H1 (cell line): Measurements from ENCODE around the gene NCBP1. TPM values are rescaled to one million over a fixed set of nuclear protein-coding genes. Genes with fewer than 3 reads are reported as not detected.
"Not testable (repeated sequence)": the region's sequence is repeated elsewhere in the genome, so short reads cannot be mapped to it uniquely, and the experiment has no call there.

Source experiments
- CTCF ChIA-PET: fragments of 300-600 bp; sonication (Branson Sonifier 250); formaldehyde crosslinking; loops from one replicate; lab custom pipeline; 2021; ENCODE audit not compliant: partially characterized antibody; lab: Charles Lee
- POLR2A ChIA-PET: fragments of 300-600 bp; sonication (Branson Sonifier 250); formaldehyde crosslinking; loops from one replicate; lab custom pipeline; 2021; ENCODE audit warnings: inconsistent platforms; ENCODE audit not compliant: partially characterized antibody; lab: Charles Lee
- DNase-seq, 2 experiments: peaks; one replicate each; pipeline versions ENCODE4 v3.0.0 to v3.0.0-alpha.2; 2010 to 2022; ENCODE audit warnings: low spot score in 2 of 2, low read depth in 1 of 2, mixed read lengths in 1 of 2
- FAIRE-seq: peaks from 2 replicates; lab custom pipeline; 2011; peaks lifted over from hg19 to GRCh38; lab: Jason Lieb, UNC
- H2AFZ ChIP-seq: 2 replicates; pipeline ENCODE4 v1.8.1; 2012; ENCODE audit warnings: low read length, inconsistent platforms
- H2AK5ac ChIP-seq: 2 replicates; pipeline ENCODE4 v1.6.1; 2013; ENCODE audit warnings: low read depth, low read length
- H2BK120ac ChIP-seq: replicated peaks from 2 replicates; pipeline ENCODE3; 2013; ENCODE audit warnings: low read depth, low read length, inconsistent platforms
- H2BK12ac ChIP-seq: 2 replicates; pipeline ENCODE4 v1.6.1; 2013; ENCODE audit warnings: low read depth, low read length
- H2BK15ac ChIP-seq: 2 replicates; pipeline ENCODE4 v1.6.1; 2013; ENCODE audit warnings: low read length
- H2BK20ac ChIP-seq: 2 replicates; pipeline ENCODE4 v1.6.1; 2013; ENCODE audit warnings: low read length
- H2BK5ac ChIP-seq: 2 replicates; pipeline ENCODE4 v1.6.1; 2013; ENCODE audit warnings: low read depth, low read length
- H3K14ac ChIP-seq: 2 replicates; pipeline ENCODE4 v1.6.1; 2013; ENCODE audit warnings: inconsistent platforms; ENCODE audit not compliant: insufficient read length
- H3K18ac ChIP-seq: 2 replicates; pipeline ENCODE4 v1.6.1; 2013; ENCODE audit warnings: low read length; ENCODE audit errors: extremely low read depth
- H3K23ac ChIP-seq: 2 replicates; pipeline ENCODE4 v1.6.1; 2013; ENCODE audit warnings: inconsistent platforms; ENCODE audit not compliant: insufficient read length
- H3K23me2 ChIP-seq: 2 replicates; pipeline ENCODE4 v1.6.1; 2013; ENCODE audit warnings: low read depth, low read length
- H3K27ac ChIP-seq: 2 replicates; pipeline ENCODE4 v1.6.1; 2011; ENCODE audit warnings: low read depth, low read length, inconsistent platforms
- H3K27me3 ChIP-seq, 4 experiments: replicated peaks in 1 of 4; 1 replicate in 1 of 4; 2 replicates in 3 of 4; pipeline versions ENCODE4 v1.6.1 to v1.8.1; 2011 to 2013; ENCODE audit warnings: low read length in 3 of 4, mild to moderate bottlenecking in 3 of 4, inconsistent platforms in 2 of 4, mixed read lengths in 2 of 4, moderate library complexity in 1 of 4; ENCODE audit not compliant: control insufficient read depth in 3 of 4, insufficient read depth in 3 of 4; ENCODE audit errors: extremely low read depth in 1 of 4
- H3K36me3 ChIP-seq, 4 experiments: 2 replicates each; pipeline versions ENCODE4 v1.6.1 to v1.8.1; 2011 to 2013; ENCODE audit warnings: mild to moderate bottlenecking in 4 of 4, low read length in 3 of 4, moderate library complexity in 2 of 4, control low read depth in 1 of 4, inconsistent platforms in 1 of 4; ENCODE audit not compliant: insufficient read depth in 4 of 4, control insufficient read depth in 2 of 4
- H3K4ac ChIP-seq: replicated peaks from 2 replicates; pipeline ENCODE3; 2013; ENCODE audit warnings: low read length, low read depth, mixed read lengths, inconsistent platforms; ENCODE audit not compliant: insufficient read length
- H3K4me1 ChIP-seq, 4 experiments: replicated peaks in 1 of 4; 1 replicate in 1 of 4; 2 replicates in 3 of 4; pipeline versions ENCODE4 v1.6.1 to v1.8.1; 2011 to 2013; ENCODE audit warnings: low read length in 3 of 4, inconsistent platforms in 2 of 4, mixed read lengths in 1 of 4; ENCODE audit not compliant: insufficient read depth in 4 of 4, control insufficient read depth in 3 of 4
- H3K4me2 ChIP-seq, 2 experiments: 2 replicates each; pipeline versions ENCODE4 v1.6.1 to v1.8.1; 2011 to 2013; ENCODE audit warnings: low read depth in 2 of 2, low read length in 2 of 2, control low read depth in 1 of 2, inconsistent platforms in 1 of 2, mild to moderate bottlenecking in 1 of 2; ENCODE audit not compliant: insufficient read depth in 1 of 2
- H3K4me3 ChIP-seq, 4 experiments: fragments of 200-600, 300-600 bp in 1 of 4; sonication (generic), shearing (Covaris generic), sonication (Bioruptor Twin) in 1 of 4; 2 replicates each; pipeline versions ENCODE4 v1.5.1 to v1.8.1; 2011 to 2016; ENCODE audit warnings: low read length in 4 of 4, low read depth in 3 of 4, control low read depth in 2 of 4, inconsistent platforms in 2 of 4, mild to moderate bottlenecking in 2 of 4, mixed read lengths in 1 of 4, moderate library complexity in 1 of 4; ENCODE audit not compliant: insufficient read depth in 2 of 4; ENCODE audit errors: extremely low read depth in 1 of 4
- H3K56ac ChIP-seq: replicated peaks from 2 replicates; pipeline ENCODE3; 2013; ENCODE audit warnings: low read depth, mild to moderate bottlenecking, mixed read lengths, low read length, inconsistent platforms; ENCODE audit not compliant: insufficient read length
- H3K79me1 ChIP-seq: 2 replicates; pipeline ENCODE4 v1.6.1; 2013; ENCODE audit warnings: low read depth, low read length, control low read depth
- H3K79me2 ChIP-seq, 2 experiments: 2 replicates each; pipeline versions ENCODE4 v1.6.1 to v1.8.1; 2012 to 2013; ENCODE audit warnings: low read length in 2 of 2, mild to moderate bottlenecking in 2 of 2, inconsistent platforms in 1 of 2; ENCODE audit not compliant: insufficient read depth in 2 of 2, control insufficient read depth in 1 of 2
- H3K9ac ChIP-seq, 4 experiments: replicated peaks in 1 of 4; 1 replicate in 1 of 4; 2 replicates in 3 of 4; pipeline versions ENCODE4 v1.6.1 to v1.8.1; 2011 to 2013; ENCODE audit warnings: low read depth in 3 of 4, low read length in 3 of 4, control low read depth in 2 of 4, mild to moderate bottlenecking in 2 of 4, moderate library complexity in 2 of 4, inconsistent platforms in 1 of 4; ENCODE audit errors: extremely low read depth in 1 of 4
- H3K9me3 ChIP-seq, 2 experiments: 2 replicates each; pipeline versions ENCODE4 v1.6.1 to v1.8.1; 2012 to 2013; ENCODE audit warnings: mild to moderate bottlenecking in 2 of 2, moderate library complexity in 2 of 2, control low read depth in 1 of 2, inconsistent platforms in 1 of 2, low read depth in 1 of 2, low read length in 1 of 2, mixed read lengths in 1 of 2; ENCODE audit not compliant: insufficient read depth in 2 of 2
- H4K20me1 ChIP-seq, 2 experiments: replicated peaks in 1 of 2; 2 replicates each; pipeline versions ENCODE3 to v1.8.1; 2011 to 2013; ENCODE audit warnings: inconsistent platforms in 2 of 2, low read length in 2 of 2, mild to moderate bottlenecking in 1 of 2; ENCODE audit not compliant: insufficient read depth in 2 of 2, control insufficient read depth in 1 of 2
- H4K5ac ChIP-seq: 2 replicates; pipeline ENCODE4 v1.6.1; 2013; ENCODE audit warnings: low read length, low read depth, mixed read lengths, inconsistent platforms; ENCODE audit not compliant: insufficient read length
- H4K8ac ChIP-seq: 2 replicates; pipeline ENCODE4 v1.8.0; 2013; ENCODE audit warnings: mild to moderate bottlenecking, moderate library complexity, low read length, inconsistent platforms; ENCODE audit not compliant: insufficient read depth; ENCODE audit errors: extremely low read depth
- H4K91ac ChIP-seq: replicated peaks from 2 replicates; pipeline ENCODE3; 2013; ENCODE audit warnings: low read length, mixed read lengths, inconsistent platforms; ENCODE audit not compliant: insufficient read length
- BACH1 ChIP-seq: IDR thresholded peaks from 2 replicates; pipeline ENCODE4 v1.6.1; 2012; ENCODE audit warnings: low read length, improper control_type of control experiment
- BRCA1 ChIP-seq: IDR thresholded peaks from 2 replicates; pipeline ENCODE4 v1.6.1; 2012; ENCODE audit warnings: low read depth, low read length, improper control_type of control experiment
- CTBP2 ChIP-seq: IDR thresholded peaks from 2 replicates; pipeline ENCODE4 v1.7.0; 2011; ENCODE audit warnings: borderline replicate concordance, mild to moderate bottlenecking, moderate library complexity, mixed read lengths, low read length; ENCODE audit not compliant: insufficient read depth, insufficient read length
- KDM4A ChIP-seq: IDR thresholded peaks from one replicate; pipeline ENCODE4 v1.7.1; 2012; ENCODE audit warnings: low read depth, mild to moderate bottlenecking, moderate library complexity, low read length, inconsistent platforms; ENCODE audit not compliant: severe bottlenecking
- KDM5A ChIP-seq: fragments of 200-600 bp; IDR thresholded peaks from 2 replicates; pipeline ENCODE4 v1.7.1; 2012; ENCODE audit warnings: mild to moderate bottlenecking, low read length, inconsistent platforms, mixed read lengths
- SIN3A ChIP-seq, 2 experiments: IDR thresholded peaks in 1 of 2; conservative IDR thresholded peaks in 1 of 2; 2 replicates each; pipeline ENCODE4 v1.6.1; 2011 to 2012; ENCODE audit warnings: low read length in 2 of 2, improper control_type of control experiment in 1 of 2, low read depth in 1 of 2, mild to moderate bottlenecking in 1 of 2
- USF2 ChIP-seq: IDR thresholded peaks from 2 replicates; pipeline ENCODE4 v1.6.1; 2011; ENCODE audit warnings: low read length, improper control_type of control experiment
- WGBS, 2 experiments: shearing (Covaris generic) in 1 of 2; methylation state at CpG; one replicate each; pipeline versions ENCODE4 v1.1.6 to v1.1.7; 2013 to 2015; ENCODE audit warnings: low lambda C conversion rate in 2 of 2, mixed read lengths in 2 of 2, inconsistent platforms in 1 of 2, low coverage in 1 of 2, missing lambda C conversion rate in 1 of 2; ENCODE audit not compliant: insufficient replicate concordance in 2 of 2, insufficient coverage in 1 of 2, insufficient read length in 1 of 2; ENCODE audit errors: extremely low coverage in 1 of 2, missing lambda C conversion rate in 1 of 2; 5-methylcytosine and 5-hydroxymethylcytosine counted together
- polyA plus RNA-seq, 7 experiments: library from polyadenylated mRNA; depleted of rRNA in 3 of 7; stranded (reverse) in 5 of 7; unstranded in 2 of 7; fragments of >200 nt in 5 of 7; fragments of 200-250 nt in 2 of 7; gene quantifications; 1 replicate in 5 of 7; 2 replicates in 1 of 7; 4 replicates in 1 of 7; pipeline versions ENCODE4 v1.2.1 to v1.2.3, GENCODE V29; 2011 to 2013; ENCODE audit warnings: missing spikeins in 2 of 7, mixed read lengths in 2 of 7
- total RNA-seq: library from RNA; stranded (reverse); fragmentation: NEBNext Ultra II Directional; extraction: Animal tissue kit (Norgen Biotek cat#: 25700); gene quantifications from 2 replicates; pipeline ENCODE4 v1.2.1, GENCODE V29; 2021

The NCBP1 gene
- total and polyA plus RNA-seq, 2 of the 8 experiments (the other 6 are each of a cell fraction or from before 2014, with no cell fraction given): 14.7 to 54.0 TPM

- peak; percentile 17 to 86; a peak in 2 of 4 replicates for TF ChIP-seq SIN3A (conservative IDR thresholded peaks at IDR 0.05 in 1 of 2, IDR thresholded peaks at IDR 0.05 in 1 of 2; ENCODE audit: low read depth in 1 of 2, low read length in 2 of 2)
- TF ChIP-seq CTBP2: no peak
- TF ChIP-seq USF2: peak; percentile 68
- peak; percentile 67 for TF ChIP-seq KDM4A
- TF ChIP-seq KDM5A: no peak
- no peak for TF ChIP-seq BACH1
- TF ChIP-seq BRCA1: peak; percentile 37; the same call in 1 of the 2 replicates
Observed at GRCh38 chr9:97632985-97633858, at the start of gene NCBP1, which contains the start of gene TSTD2 (continued).

- H4K91ac ChIP-seq, CTCF ChIA-PET, H4K8ac ChIP-seq: not testable (repeated sequence)
Observed at GRCh38 chr9:97584778-97585177, 48.8 kb upstream of the NCBP1 start.

More at GRCh38 chr9:97584778-97585177, 48.8 kb upstream of the NCBP1 start:
- H4K5ac ChIP-seq, H4K20me1 ChIP-seq, H2BK12ac ChIP-seq, H3K4ac ChIP-seq, H3K56ac ChIP-seq, H3K4me3 ChIP-seq, H3K36me3 ChIP-seq, POLR2A ChIA-PET, H2BK5ac ChIP-seq, H2BK20ac ChIP-seq, FAIRE-seq, H3K27ac ChIP-seq, H3K9ac ChIP-seq, H3K9me3 ChIP-seq, H2BK120ac ChIP-seq, H2BK15ac ChIP-seq, H3K14ac ChIP-seq, H3K27me3 ChIP-seq, DNase-seq, H2AFZ ChIP-seq, H3K79me2 ChIP-seq, H3K4me1 ChIP-seq, H3K23ac ChIP-seq, H3K79me1 ChIP-seq, H3K4me2 ChIP-seq, H2AK5ac ChIP-seq, H3K18ac ChIP-seq, H3K23me2 ChIP-seq: not testable (repeated sequence)
- no CpG with 5 or more reads among the region's 2 CpGs for WGBS, 2 experiments
